H1 (cell line): Measurements from ENCODE around the gene RP9. TPM values are rescaled to one million over a fixed set of nuclear protein-coding genes. Genes with fewer than 3 reads are reported as not detected.

Experiments
- CTCF ChIA-PET: fragments of 300-600 bp; sonication (Branson Sonifier 250); formaldehyde crosslinking; loops from one replicate; lab custom pipeline; 2021; ENCODE audit not compliant: partially characterized antibody; lab: Charles Lee
- POLR2A ChIA-PET: fragments of 300-600 bp; sonication (Branson Sonifier 250); formaldehyde crosslinking; loops from one replicate; lab custom pipeline; 2021; ENCODE audit warnings: inconsistent platforms; ENCODE audit not compliant: partially characterized antibody; lab: Charles Lee
- DNase-seq, 2 experiments: peaks; one replicate each; pipeline versions ENCODE4 v3.0.0 to v3.0.0-alpha.2; 2010 to 2022; ENCODE audit warnings: low spot score in 2 of 2, low read depth in 1 of 2, mixed read lengths in 1 of 2
- FAIRE-seq: peaks from 2 replicates; lab custom pipeline; 2011; peaks lifted over from hg19 to GRCh38; lab: Jason Lieb, UNC
- H2AFZ ChIP-seq: 2 replicates; pipeline ENCODE4 v1.8.1; 2012; ENCODE audit warnings: low read length, inconsistent platforms
- H2AK5ac ChIP-seq: 2 replicates; pipeline ENCODE4 v1.6.1; 2013; ENCODE audit warnings: low read depth, low read length
- H2BK120ac ChIP-seq: replicated peaks from 2 replicates; pipeline ENCODE3; 2013; ENCODE audit warnings: low read depth, low read length, inconsistent platforms
- H2BK12ac ChIP-seq: 2 replicates; pipeline ENCODE4 v1.6.1; 2013; ENCODE audit warnings: low read depth, low read length
- H2BK15ac ChIP-seq: 2 replicates; pipeline ENCODE4 v1.6.1; 2013; ENCODE audit warnings: low read length
- H2BK20ac ChIP-seq: 2 replicates; pipeline ENCODE4 v1.6.1; 2013; ENCODE audit warnings: low read length
- H2BK5ac ChIP-seq: 2 replicates; pipeline ENCODE4 v1.6.1; 2013; ENCODE audit warnings: low read depth, low read length
- H3K14ac ChIP-seq: 2 replicates; pipeline ENCODE4 v1.6.1; 2013; ENCODE audit warnings: inconsistent platforms; ENCODE audit not compliant: insufficient read length
- H3K18ac ChIP-seq: 2 replicates; pipeline ENCODE4 v1.6.1; 2013; ENCODE audit warnings: low read length; ENCODE audit errors: extremely low read depth
- H3K23ac ChIP-seq: 2 replicates; pipeline ENCODE4 v1.6.1; 2013; ENCODE audit warnings: inconsistent platforms; ENCODE audit not compliant: insufficient read length
- H3K23me2 ChIP-seq: 2 replicates; pipeline ENCODE4 v1.6.1; 2013; ENCODE audit warnings: low read depth, low read length
- H3K27ac ChIP-seq: 2 replicates; pipeline ENCODE4 v1.6.1; 2011; ENCODE audit warnings: low read depth, low read length, inconsistent platforms
- H3K27me3 ChIP-seq, 4 experiments: replicated peaks in 1 of 4; 1 replicate in 1 of 4; 2 replicates in 3 of 4; pipeline versions ENCODE4 v1.6.1 to v1.8.1; 2011 to 2013; ENCODE audit warnings: low read length in 3 of 4, mild to moderate bottlenecking in 3 of 4, inconsistent platforms in 2 of 4, mixed read lengths in 2 of 4, moderate library complexity in 1 of 4; ENCODE audit not compliant: control insufficient read depth in 3 of 4, insufficient read depth in 3 of 4; ENCODE audit errors: extremely low read depth in 1 of 4
- H3K36me3 ChIP-seq, 4 experiments: 2 replicates each; pipeline versions ENCODE4 v1.6.1 to v1.8.1; 2011 to 2013; ENCODE audit warnings: mild to moderate bottlenecking in 4 of 4, low read length in 3 of 4, moderate library complexity in 2 of 4, control low read depth in 1 of 4, inconsistent platforms in 1 of 4; ENCODE audit not compliant: insufficient read depth in 4 of 4, control insufficient read depth in 2 of 4
- H3K4ac ChIP-seq: replicated peaks from 2 replicates; pipeline ENCODE3; 2013; ENCODE audit warnings: low read length, low read depth, mixed read lengths, inconsistent platforms; ENCODE audit not compliant: insufficient read length
- H3K4me1 ChIP-seq, 4 experiments: replicated peaks in 1 of 4; 1 replicate in 1 of 4; 2 replicates in 3 of 4; pipeline versions ENCODE4 v1.6.1 to v1.8.1; 2011 to 2013; ENCODE audit warnings: low read length in 3 of 4, inconsistent platforms in 2 of 4, mixed read lengths in 1 of 4; ENCODE audit not compliant: insufficient read depth in 4 of 4, control insufficient read depth in 3 of 4
- H3K4me2 ChIP-seq, 2 experiments: 2 replicates each; pipeline versions ENCODE4 v1.6.1 to v1.8.1; 2011 to 2013; ENCODE audit warnings: low read depth in 2 of 2, low read length in 2 of 2, control low read depth in 1 of 2, inconsistent platforms in 1 of 2, mild to moderate bottlenecking in 1 of 2; ENCODE audit not compliant: insufficient read depth in 1 of 2
- H3K4me3 ChIP-seq, 4 experiments: fragments of 200-600, 300-600 bp in 1 of 4; sonication (generic), shearing (Covaris generic), sonication (Bioruptor Twin) in 1 of 4; 2 replicates each; pipeline versions ENCODE4 v1.5.1 to v1.8.1; 2011 to 2016; ENCODE audit warnings: low read length in 4 of 4, low read depth in 3 of 4, control low read depth in 2 of 4, inconsistent platforms in 2 of 4, mild to moderate bottlenecking in 2 of 4, mixed read lengths in 1 of 4, moderate library complexity in 1 of 4; ENCODE audit not compliant: insufficient read depth in 2 of 4; ENCODE audit errors: extremely low read depth in 1 of 4
- H3K56ac ChIP-seq: replicated peaks from 2 replicates; pipeline ENCODE3; 2013; ENCODE audit warnings: low read depth, mild to moderate bottlenecking, mixed read lengths, low read length, inconsistent platforms; ENCODE audit not compliant: insufficient read length
- H3K79me1 ChIP-seq: 2 replicates; pipeline ENCODE4 v1.6.1; 2013; ENCODE audit warnings: low read depth, low read length, control low read depth
- H3K79me2 ChIP-seq, 2 experiments: 2 replicates each; pipeline versions ENCODE4 v1.6.1 to v1.8.1; 2012 to 2013; ENCODE audit warnings: low read length in 2 of 2, mild to moderate bottlenecking in 2 of 2, inconsistent platforms in 1 of 2; ENCODE audit not compliant: insufficient read depth in 2 of 2, control insufficient read depth in 1 of 2
- H3K9ac ChIP-seq, 4 experiments: replicated peaks in 1 of 4; 1 replicate in 1 of 4; 2 replicates in 3 of 4; pipeline versions ENCODE4 v1.6.1 to v1.8.1; 2011 to 2013; ENCODE audit warnings: low read depth in 3 of 4, low read length in 3 of 4, control low read depth in 2 of 4, mild to moderate bottlenecking in 2 of 4, moderate library complexity in 2 of 4, inconsistent platforms in 1 of 4; ENCODE audit errors: extremely low read depth in 1 of 4
- H3K9me3 ChIP-seq, 2 experiments: 2 replicates each; pipeline versions ENCODE4 v1.6.1 to v1.8.1; 2012 to 2013; ENCODE audit warnings: mild to moderate bottlenecking in 2 of 2, moderate library complexity in 2 of 2, control low read depth in 1 of 2, inconsistent platforms in 1 of 2, low read depth in 1 of 2, low read length in 1 of 2, mixed read lengths in 1 of 2; ENCODE audit not compliant: insufficient read depth in 2 of 2
- H4K20me1 ChIP-seq, 2 experiments: replicated peaks in 1 of 2; 2 replicates each; pipeline versions ENCODE3 to v1.8.1; 2011 to 2013; ENCODE audit warnings: inconsistent platforms in 2 of 2, low read length in 2 of 2, mild to moderate bottlenecking in 1 of 2; ENCODE audit not compliant: insufficient read depth in 2 of 2, control insufficient read depth in 1 of 2
- H4K5ac ChIP-seq: 2 replicates; pipeline ENCODE4 v1.6.1; 2013; ENCODE audit warnings: low read length, low read depth, mixed read lengths, inconsistent platforms; ENCODE audit not compliant: insufficient read length
- H4K8ac ChIP-seq: 2 replicates; pipeline ENCODE4 v1.8.0; 2013; ENCODE audit warnings: mild to moderate bottlenecking, moderate library complexity, low read length, inconsistent platforms; ENCODE audit not compliant: insufficient read depth; ENCODE audit errors: extremely low read depth
- H4K91ac ChIP-seq: replicated peaks from 2 replicates; pipeline ENCODE3; 2013; ENCODE audit warnings: low read length, mixed read lengths, inconsistent platforms; ENCODE audit not compliant: insufficient read length
- ATF3 ChIP-seq: IDR thresholded peaks from 2 replicates; pipeline ENCODE4 v1.6.1; 2011; ENCODE audit warnings: low read depth, mild to moderate bottlenecking, low read length; ENCODE audit not compliant: insufficient read depth
- CHD1 ChIP-seq: IDR thresholded peaks from 2 replicates; pipeline ENCODE4 v1.6.1; 2012; ENCODE audit warnings: low read depth, low read length, improper control_type of control experiment
- CHD2 ChIP-seq: IDR thresholded peaks from 2 replicates; pipeline ENCODE4 v1.6.1; 2012; ENCODE audit warnings: low read length, improper control_type of control experiment
- FOSL1 ChIP-seq: IDR thresholded peaks from 2 replicates; pipeline ENCODE4 v1.6.1; 2011; ENCODE audit warnings: mild to moderate bottlenecking, low read depth, low read length, moderate library complexity; ENCODE audit not compliant: insufficient read depth
- KDM4A ChIP-seq: IDR thresholded peaks from one replicate; pipeline ENCODE4 v1.7.1; 2012; ENCODE audit warnings: low read depth, mild to moderate bottlenecking, moderate library complexity, low read length, inconsistent platforms; ENCODE audit not compliant: severe bottlenecking
- RNF2 ChIP-seq: fragments of 200-900, 300-1000 bp; sonication (generic); IDR thresholded peaks from 2 replicates; pipeline ENCODE4 v1.7.1; 2016; ENCODE audit warnings: borderline replicate concordance, low read depth, mild to moderate bottlenecking, antibody characterized with exemption, low read length; ENCODE audit not compliant: poor library complexity, severe bottlenecking; ENCODE audit errors: missing control alignments
- SAP30 ChIP-seq: fragments of 300-600 bp; sonication (generic); IDR thresholded peaks from 2 replicates; pipeline ENCODE4 v1.7.1; 2012; ENCODE audit warnings: low read length, moderate library complexity, mild to moderate bottlenecking, inconsistent platforms; ENCODE audit not compliant: insufficient read depth, insufficient replicate concordance
- SIN3A ChIP-seq, 2 experiments: IDR thresholded peaks in 1 of 2; conservative IDR thresholded peaks in 1 of 2; 2 replicates each; pipeline ENCODE4 v1.6.1; 2011 to 2012; ENCODE audit warnings: low read length in 2 of 2, improper control_type of control experiment in 1 of 2, low read depth in 1 of 2, mild to moderate bottlenecking in 1 of 2
- SIX5 ChIP-seq: IDR thresholded peaks from 2 replicates; pipeline ENCODE4 v1.6.1; 2011; ENCODE audit warnings: mild to moderate bottlenecking, low read depth, low read length
- SP4 ChIP-seq: IDR thresholded peaks from 2 replicates; pipeline ENCODE4 v1.6.1; 2012; ENCODE audit warnings: low read length, inconsistent platforms
- SUZ12 ChIP-seq: fragments of 200-600 bp; sonication (generic); IDR thresholded peaks from 2 replicates; pipeline ENCODE4 v1.6.1; 2012; ENCODE audit warnings: mild to moderate bottlenecking, inconsistent platforms, low read length, moderate library complexity, mixed read lengths
- TAF7 ChIP-seq: optimal IDR thresholded peaks from 2 replicates; pipeline ENCODE3; 2011; ENCODE audit warnings: low read depth, mild to moderate bottlenecking, inconsistent platforms, low read length, moderate library complexity, borderline replicate concordance
- YY1 ChIP-seq: IDR thresholded peaks from 2 replicates; pipeline ENCODE4 v1.6.1; 2011; ENCODE audit warnings: low read depth, mild to moderate bottlenecking, low read length
- WGBS, 2 experiments: shearing (Covaris generic) in 1 of 2; methylation state at CpG; one replicate each; pipeline versions ENCODE4 v1.1.6 to v1.1.7; 2013 to 2015; ENCODE audit warnings: low lambda C conversion rate in 2 of 2, mixed read lengths in 2 of 2, inconsistent platforms in 1 of 2, low coverage in 1 of 2, missing lambda C conversion rate in 1 of 2; ENCODE audit not compliant: insufficient replicate concordance in 2 of 2, insufficient coverage in 1 of 2, insufficient read length in 1 of 2; ENCODE audit errors: extremely low coverage in 1 of 2, missing lambda C conversion rate in 1 of 2; 5-methylcytosine and 5-hydroxymethylcytosine counted together
- polyA plus RNA-seq, 7 experiments: library from polyadenylated mRNA; depleted of rRNA in 3 of 7; stranded (reverse) in 5 of 7; unstranded in 2 of 7; fragments of >200 nt in 5 of 7; fragments of 200-250 nt in 2 of 7; gene quantifications; 1 replicate in 5 of 7; 2 replicates in 1 of 7; 4 replicates in 1 of 7; pipeline versions ENCODE4 v1.2.1 to v1.2.3, GENCODE V29; 2011 to 2013; ENCODE audit warnings: missing spikeins in 2 of 7, mixed read lengths in 2 of 7
- total RNA-seq: library from RNA; stranded (reverse); fragmentation: NEBNext Ultra II Directional; extraction: Animal tissue kit (Norgen Biotek cat#: 25700); gene quantifications from 2 replicates; pipeline ENCODE4 v1.2.1, GENCODE V29; 2021
- TF ChIP-seq, protein P1 (sequence below): IDR thresholded peaks from 2 replicates; pipeline ENCODE4 v1.6.1; 2012; ENCODE audit warnings: inconsistent platforms

The RP9 gene
- total and polyA plus RNA-seq, 2 of the 8 experiments (the other 6 are each of a cell fraction or from before 2014, with no cell fraction given), result 11.0 to 12.4 TPM

GRCh38 chr7:33155811-33156210 is 46.6 kb upstream of the RP9 start:
- CTCF ChIA-PET, result no interaction called here
- Histone ChIP-seq H3K4ac (no peak overlapping the region), H2AK5ac (no peak overlapping the region), H3K23me2 (no peaks in the 10 kb centered on the region), H4K20me1 (no peaks in the 10 kb centered on the region), H2BK5ac (no peak overlapping the region), H3K4me3 (no peak overlapping the region), H3K27me3 (no peaks in the 10 kb centered on the region), H4K8ac (no peak overlapping the region), H2BK20ac (no peak overlapping the region), H3K4me2 (no peak overlapping the region), H2BK12ac (no peak overlapping the region), H3K79me2 (no peaks in the 10 kb centered on the region), H3K9ac (no peak overlapping the region), H3K36me3 (no peaks in the 10 kb centered on the region), H2BK120ac (no peak overlapping the region), H4K5ac (no peak overlapping the region), H3K9me3 (no peaks in the 10 kb centered on the region), H3K56ac (no peak overlapping the region), H2BK15ac (no peak overlapping the region), H3K79me1 (no peaks in the 10 kb centered on the region), H4K91ac (no peak overlapping the region), H3K14ac (no peak overlapping the region), H3K18ac (no peak overlapping the region), H3K4me1 (no peaks in the 10 kb centered on the region), H2AFZ (no peak overlapping the region), H3K27ac (no peak overlapping the region), H3K23ac (no peak overlapping the region)
- 79% methylated on average over 2 of the region's 2 CpGs; no CpG with 5 or more reads in 1 of the 2 experiments for WGBS, 2 experiments
- no peak for DNase-seq
- POLR2A ChIA-PET, result no interaction called here
- no peak for FAIRE-seq
- TF ChIP-seq SIX5 (no peak), RNF2 (no peak), SIN3A (conservative IDR thresholded peaks at IDR 0.05 in 1 of 2, IDR thresholded peaks at IDR 0.05 in 1 of 2; ENCODE audit: low read depth in 1 of 2, low read length in 2 of 2) (no peak), CHD1 (no peak), SAP30 (no peak), KDM4A (no peak), SP4 (no peak), CHD2 (no peak), ATF3 (no peak), FOSL1 (no peak), SUZ12 (no peak), YY1 (no peak), TAF7 (no peak)
- TF ChIP-seq, protein P1, sequence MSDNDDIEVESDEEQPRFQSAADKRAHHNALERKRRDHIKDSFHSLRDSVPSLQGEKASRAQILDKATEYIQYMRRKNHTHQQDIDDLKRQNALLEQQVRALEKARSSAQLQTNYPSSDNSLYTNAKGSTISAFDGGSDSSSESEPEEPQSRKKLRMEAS, result no peak
